ENCODE measurements around the gene PTPRU.
"Not testable (repeated sequence)": the region's sequence is repeated elsewhere in the genome, so short reads cannot be mapped to it uniquely, and the experiment has no call there.

PTPRU gene

GRCh38 chr1:29213055-29213454 is 23.3 kb upstream of the PTPRU start:
- H3K4me2 ChIP-seq (ENCODE audit: low read length) = no peak overlapping the region
- H3K9me3 ChIP-seq (ENCODE audit: control insufficient read depth, low read length) = no peaks in the 10 kb centered on the region

GRCh38 chr1:29217633-29218032 is 18.7 kb upstream of the PTPRU start:
- Histone ChIP-seq H3K79me2 (no peaks in the 10 kb centered on the region), H3K4me2 (ENCODE audit: low read length) (no peak overlapping the region), H3K4me3 (ENCODE audit: low read depth, low read length) (no peak overlapping the region), H2AFZ (no peak overlapping the region), H3K27ac (peak overlapping the region; percentile 32), H3K36me3 (ENCODE audit: control insufficient read depth, insufficient read depth, low read length) (no peaks in the 10 kb centered on the region), H3K9ac (no peak overlapping the region), H3K9me3 (ENCODE audit: control insufficient read depth, low read length) (no peaks in the 10 kb centered on the region), H3K27me3 (ENCODE audit: control insufficient read depth, insufficient read depth, low read length) (no peaks in the 10 kb centered on the region), H3K4me1 (peaks cover 6% of the 10 kb centered on the region)
- TF ChIP-seq CTCF (IDR thresholded peaks at IDR 0.05) = no peak

More at GRCh38 chr1:29213055-29213454, 23.3 kb upstream of the PTPRU start:
- H3K27ac ChIP-seq = peak overlapping the region; percentile 42
- no peak overlapping the region for H2AFZ ChIP-seq
- H3K9ac ChIP-seq = no peak overlapping the region
- peaks cover 6% of the 10 kb centered on the region for H3K4me1 ChIP-seq
- H3K4me3 ChIP-seq (ENCODE audit: low read depth, low read length) = no peak overlapping the region
- no peaks in the 10 kb centered on the region for H3K79me2 ChIP-seq
- no peaks in the 10 kb centered on the region for H3K27me3 ChIP-seq (ENCODE audit: control insufficient read depth, insufficient read depth, low read length)
- no peak for TF ChIP-seq CTCF (IDR thresholded peaks at IDR 0.05)
- no peaks in the 10 kb centered on the region for H3K36me3 ChIP-seq (ENCODE audit: control insufficient read depth, insufficient read depth, low read length)

GRCh38 chr1:29218223-29218622 is 18.1 kb upstream of the PTPRU start:
- Histone ChIP-seq H2AFZ (no peak overlapping the region), H3K9me3 (ENCODE audit: control insufficient read depth, low read length) (no peaks in the 10 kb centered on the region), H3K9ac (no peak overlapping the region), H3K4me2 (ENCODE audit: low read length) (no peak overlapping the region), H3K27ac (no peak overlapping the region), H3K4me1 (peaks cover 4% of the 10 kb centered on the region), H3K4me3 (ENCODE audit: low read depth, low read length) (no peak overlapping the region), H3K27me3 (ENCODE audit: control insufficient read depth, insufficient read depth, low read length) (no peaks in the 10 kb centered on the region), H3K36me3 (ENCODE audit: control insufficient read depth, insufficient read depth, low read length) (no peaks in the 10 kb centered on the region), H3K79me2 (no peaks in the 10 kb centered on the region)
- TF ChIP-seq CTCF (IDR thresholded peaks at IDR 0.05) = no peak

GRCh38 chr1:29221296-29221695 is 15.0 kb upstream of the PTPRU start:
- Histone ChIP-seq H3K36me3 (ENCODE audit: control insufficient read depth, insufficient read depth, low read length) (no peaks in the 10 kb centered on the region), H3K9ac (no peak overlapping the region), H3K79me2 (no peaks in the 10 kb centered on the region), H3K27ac (no peak overlapping the region), H3K4me3 (ENCODE audit: low read depth, low read length) (no peak overlapping the region), H3K27me3 (ENCODE audit: control insufficient read depth, insufficient read depth, low read length) (no peaks in the 10 kb centered on the region), H3K4me1 (no peaks in the 10 kb centered on the region), H3K9me3 (ENCODE audit: control insufficient read depth, low read length) (no peaks in the 10 kb centered on the region), H2AFZ (no peak overlapping the region), H3K4me2 (ENCODE audit: low read length) (no peak overlapping the region)
- no peak for TF ChIP-seq CTCF (IDR thresholded peaks at IDR 0.05)

- not testable (repeated sequence) for H3K36me3 ChIP-seq (ENCODE audit: control insufficient read depth, insufficient read depth, low read length); H2AFZ ChIP-seq; H3K4me1 ChIP-seq; H3K9me3 ChIP-seq (ENCODE audit: control insufficient read depth, low read length); H3K4me2 ChIP-seq (ENCODE audit: low read length); H3K4me3 ChIP-seq (ENCODE audit: low read depth, low read length); H3K27me3 ChIP-seq (ENCODE audit: control insufficient read depth, insufficient read depth, low read length); H3K27ac ChIP-seq; H3K9ac ChIP-seq; H3K79me2 ChIP-seq
Measured at GRCh38 chr1:29222260-29222659, 14.1 kb upstream of the PTPRU start.

Data from parathyroid adenoma (tissue), 2 donors.